LNCAP (cell line): Measurements from ENCODE around the gene TSHZ1.

ENCODE experiments used
- CTCF ChIP-seq: fragments of 450-650 bp; IDR thresholded peaks from 2 replicates; pipeline ENCODE4 v1.5.1; 2017; ENCODE audit warnings: mild to moderate bottlenecking

The TSHZ1 gene

GRCh38 chr18:75317703-75318102, 107.1 kb downstream of the TSHZ1 start:
- TF ChIP-seq CTCF = no peak

DNA sequence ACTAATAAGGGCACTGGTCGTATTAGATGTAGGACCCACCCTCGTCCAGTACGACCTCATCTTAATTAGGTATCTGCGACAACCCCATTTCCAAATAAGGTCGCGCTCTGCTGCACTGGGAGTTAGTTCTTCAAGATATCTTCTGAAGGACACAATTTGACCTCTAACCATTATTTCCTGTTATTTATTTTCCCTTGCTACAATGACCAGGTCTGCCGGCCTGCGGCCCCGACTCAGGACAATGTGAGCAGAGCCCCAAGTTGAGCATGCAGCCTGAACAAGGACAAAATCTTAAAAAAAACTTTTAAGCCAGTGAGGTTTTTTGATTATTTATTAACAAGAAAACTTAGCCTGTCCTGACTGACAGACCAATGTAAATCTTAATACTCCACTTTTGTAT, 109.3 kb downstream of the TSHZ1 start:
- no peak for TF ChIP-seq CTCF

DNA sequence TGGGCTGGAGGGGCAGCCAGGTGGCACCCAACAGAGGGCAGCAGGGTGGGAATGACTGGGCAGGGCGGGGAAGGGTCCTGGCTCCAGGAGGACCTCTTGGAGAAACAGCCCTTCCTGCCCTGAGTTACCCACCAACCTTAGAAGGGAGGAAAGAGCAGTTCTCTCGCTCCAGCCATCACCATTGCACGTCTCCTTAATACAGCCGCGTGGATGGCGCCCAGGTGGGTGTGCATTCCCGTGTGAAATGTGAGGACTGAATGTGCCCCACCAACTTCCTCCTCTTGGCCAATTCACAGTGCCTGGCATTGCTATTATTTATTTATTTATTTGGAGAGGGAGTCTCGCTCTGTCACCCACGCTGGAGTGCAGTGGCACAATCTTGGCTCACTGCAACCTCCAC, 109.9 kb downstream of the TSHZ1 start:
- TF ChIP-seq CTCF = no peak

GRCh38 chr18:75321431-75321830, 110.8 kb downstream of the TSHZ1 start:
- no peak for TF ChIP-seq CTCF

DNA sequence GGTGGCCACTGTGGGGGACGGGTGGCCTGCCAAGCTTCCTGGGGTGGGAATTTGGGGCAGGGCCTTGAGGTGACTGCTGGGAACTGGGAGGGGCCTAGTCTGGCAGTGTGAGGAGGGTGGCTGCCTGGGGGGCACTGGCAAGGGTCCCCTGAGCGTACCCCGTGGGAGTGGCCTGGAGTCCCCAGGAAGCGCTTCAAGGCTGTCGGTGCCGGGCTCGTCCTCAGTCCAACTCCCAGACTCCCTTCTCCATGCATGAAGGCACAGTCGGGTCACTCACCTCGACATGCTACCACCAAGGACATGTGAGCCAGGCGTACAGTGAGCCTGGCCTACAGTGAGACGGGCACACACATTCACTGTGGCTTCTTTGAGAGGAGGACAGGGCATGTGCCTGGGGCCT, 111.6 kb downstream of the TSHZ1 start:
- no peak for TF ChIP-seq CTCF

GRCh38 chr18:75323821-75324585, 113.4 kb downstream of the TSHZ1 start:
- TF ChIP-seq CTCF = no peak

DNA sequence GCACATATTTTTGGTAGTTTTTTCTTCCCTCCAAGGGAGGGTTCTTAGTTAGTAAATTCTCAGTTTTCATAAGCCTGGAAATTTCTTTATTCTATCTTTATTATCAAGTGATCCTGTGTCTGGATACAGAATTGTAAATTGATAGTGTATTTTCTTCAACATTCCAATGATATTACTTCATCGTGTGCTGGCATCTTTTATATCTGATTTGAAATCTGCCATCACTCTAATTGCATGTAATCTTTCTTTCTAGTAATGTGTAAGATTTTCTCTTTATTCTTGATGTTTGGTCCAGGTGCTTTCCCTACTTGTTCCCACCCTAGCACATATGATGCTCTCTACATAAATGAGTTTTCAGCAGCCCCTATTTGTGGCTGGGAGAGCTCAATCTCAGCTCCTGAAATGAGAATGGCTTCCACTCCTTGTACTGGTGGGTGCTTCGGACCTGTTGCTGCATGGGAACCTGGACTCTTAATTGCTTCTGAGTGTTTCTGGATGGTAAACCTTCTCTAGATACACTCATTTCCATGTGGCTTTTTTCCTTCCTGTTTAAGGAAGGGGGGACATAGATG, 114.2 kb downstream of the TSHZ1 start:
- TF ChIP-seq CTCF = no peak
